GM12878 (cell line): Measurements from ENCODE around the gene FBXL5. TPM values are rescaled to one million over a fixed set of nuclear protein-coding genes. Genes with fewer than 3 reads are reported as not detected.

Experiments used
- ATAC-seq: fragments of 200-7000 bp; cut with Tn5 transposase; 3 replicates; pipeline ENCODE4 v1.9.1; 2020; ENCODE audit warnings: mild to moderate bottlenecking, moderate library complexity
- BruUV-seq: library from RNA; stranded (reverse); fragments of 400-500 nt; replicated peaks from 2 replicates; lab custom pipeline; 2021; lab: Mats Ljungman, UMichigan
- CTCF ChIA-PET: fragments of 300-600 bp; sonication (Branson Sonifier 250); formaldehyde crosslinking; extraction: SDS; loops from one replicate; lab custom pipeline; 2021; ENCODE audit warnings: inconsistent platforms; lab: Yijun Ruan, JAX
- POLR2A ChIA-PET: fragments of 350-600 bp; formaldehyde crosslinking; extraction: SDS; loops from one replicate; lab custom pipeline; 2021; ENCODE audit warnings: inconsistent platforms; lab: Charles Lee
- RAD21 ChIA-PET: fragments of 300-600 bp; sonication (Branson Sonifier 250); formaldehyde crosslinking; loops from one replicate; lab custom pipeline; 2023; ENCODE audit warnings: antibody characterized with exemption; ENCODE audit not compliant: unreplicated experiment; lab: Charles Lee
- SMC1A ChIA-PET: fragments of 300-600 bp; sonication (Branson Sonifier 250); formaldehyde crosslinking; loops from one replicate; lab custom pipeline; 2023; ENCODE audit not compliant: unreplicated experiment, uncharacterized antibody; lab: Charles Lee
- DNase-seq: peaks from one replicate; pipeline ENCODE4 v3.0.0-alpha.2; 2011; ENCODE audit warnings: low read depth, low spot score
- FAIRE-seq: peaks from 3 replicates; lab custom pipeline; 2011; peaks lifted over from hg19 to GRCh38; lab: Jason Lieb, UNC
- H2AFZ ChIP-seq: 2 replicates; pipeline ENCODE4 v1.6.0; 2011; ENCODE audit warnings: low read depth, low read length, control low read depth; ENCODE audit not compliant: control insufficient read depth
- H3K27ac ChIP-seq: 2 replicates; pipeline ENCODE4 v1.5.1; 2011; ENCODE audit warnings: control low read depth; ENCODE audit not compliant: control insufficient read depth, insufficient read depth
- H3K27me3 ChIP-seq, 2 experiments: replicated peaks in 1 of 2; 2 replicates each; pipeline versions ENCODE4 v1.6.0 to v1.6.1; 2011; ENCODE audit warnings: low read length in 1 of 2; ENCODE audit not compliant: control insufficient read depth in 2 of 2, insufficient read depth in 2 of 2
- H3K36me3 ChIP-seq, 2 experiments: 2 replicates each; pipeline ENCODE4 v1.5.1; 2011; ENCODE audit warnings: low read length in 1 of 2; ENCODE audit not compliant: control insufficient read depth in 2 of 2, insufficient read depth in 2 of 2
- H3K4me1 ChIP-seq: 2 replicates; pipeline ENCODE4 v1.6.1; 2011; ENCODE audit warnings: mild to moderate bottlenecking, low read length, moderate library complexity, mixed read lengths; ENCODE audit not compliant: control insufficient read depth, insufficient read depth
- H3K4me2 ChIP-seq: 2 replicates; pipeline ENCODE4 v1.6.0; 2011; ENCODE audit warnings: control low read depth; ENCODE audit not compliant: control insufficient read depth, insufficient read depth
- H3K4me3 ChIP-seq: fragments of 200-600 bp; sonication (generic); 2 replicates; pipeline ENCODE4 v1.5.1; 2016
- H3K79me2 ChIP-seq: 2 replicates; pipeline ENCODE4 v1.6.0; 2011; ENCODE audit warnings: low read length; ENCODE audit not compliant: control insufficient read depth, insufficient read depth
- H3K9ac ChIP-seq: 2 replicates; pipeline ENCODE4 v1.8.0; 2011; ENCODE audit warnings: low read length, control low read depth, mixed read lengths; ENCODE audit not compliant: control insufficient read depth, insufficient read depth
- H3K9me3 ChIP-seq: replicated peaks from 3 replicates; pipeline ENCODE4 v1.5.1; 2011; ENCODE audit warnings: mild to moderate bottlenecking, low read length; ENCODE audit not compliant: control insufficient read depth, insufficient read depth
- H4K20me1 ChIP-seq: 2 replicates; pipeline ENCODE4 v1.6.0; 2011; ENCODE audit not compliant: control insufficient read depth, insufficient read depth
- NBN ChIP-seq: fragments of 450-650 bp; IDR thresholded peaks from 2 replicates; pipeline ENCODE4 v1.6.1; 2016
- NRF1 ChIP-seq: conservative IDR thresholded peaks from 2 replicates; pipeline ENCODE4 v1.6.1; 2011; ENCODE audit warnings: mild to moderate bottlenecking, low read depth, low read length, improper control_type of control experiment
- SRF ChIP-seq, 2 experiments: IDR thresholded peaks; 2 replicates each; pipeline ENCODE4 v1.6.1; 2011; ENCODE audit warnings: low read depth in 2 of 2, low read length in 2 of 2, mild to moderate bottlenecking in 1 of 2, moderate library complexity in 1 of 2
- TCF7 ChIP-seq: IDR thresholded peaks from 2 replicates; pipeline ENCODE4 v1.6.1; 2014; ENCODE audit warnings: antibody characterized with exemption, borderline replicate concordance
- YY1 ChIP-seq: IDR thresholded peaks from 2 replicates; pipeline ENCODE4 v1.6.1; 2011; ENCODE audit warnings: low read depth, mild to moderate bottlenecking, low read length
- WGBS: methylation state at CpG from one replicate; pipeline ENCODE4 v1.1.6; 2016; ENCODE audit warnings: low lambda C conversion rate; ENCODE audit not compliant: insufficient replicate concordance, insufficient coverage; ENCODE audit errors: missing lambda C conversion rate; 5-methylcytosine and 5-hydroxymethylcytosine counted together
- in situ Hi-C: fragments of 300-500 bp; cut with MboI; formaldehyde crosslinking; loops from 9 replicates; pipeline ENCODE4 v1.14.3; 2018; ENCODE audit warnings: mixed read lengths
- intact Hi-C: fragments of 100-400 bp; cut with micrococcal nuclease; formaldehyde crosslinking; loops from one replicate; pipeline ENCODE4 v1.14.2; 2022; ENCODE audit not compliant: unreplicated experiment
- polyA plus RNA-seq, 11 experiments: library from polyadenylated mRNA; depleted of rRNA in 4 of 11; unstranded in 6 of 11; stranded (reverse) in 5 of 11; fragments of >200 nt; fragmentation: Nextera tagmentation in 4 of 11; fragmentation: Illumina TruSeq in 1 of 11; extraction: Ambion mirVana in 4 of 11; extraction: Trizol in 1 of 11; gene quantifications; 1 replicate in 1 of 11; 2 replicates in 10 of 11; pipeline versions ENCODE4 v1.2.1 to v1.2.3, GENCODE V29; 2011 to 2016; ENCODE audit warnings: inconsistent platforms in 2 of 11, missing spikeins in 2 of 11, low read depth in 1 of 11
- total RNA-seq, 4 experiments: library from RNA; depleted of rRNA in 3 of 4; stranded (reverse); fragments of >200 nt in 3 of 4; fragmentation: Illumina TruSeq in 1 of 4; extraction: Trizol in 1 of 4; gene quantifications; 2 replicates each; pipeline versions ENCODE4 v1.2.1 to v1.2.3, GENCODE V29; 2013 to 2021
- TF ChIP-seq, protein P1 (sequence below): fragments of 450-650 bp; formaldehyde crosslinking; IDR thresholded peaks from 2 replicates; pipeline ENCODE4 v1.4.0; 2020; ENCODE audit warnings: mild to moderate bottlenecking, moderate library complexity
- TF ChIP-seq, protein P2 (sequence below): fragments of 450-650 bp; IDR thresholded peaks from 2 replicates; pipeline ENCODE4 v1.6.1; 2017; ENCODE audit warnings: mild to moderate bottlenecking

The FBXL5 gene
- total and polyA plus RNA-seq, 10 of the 15 experiments (the other 5 are each of a cell fraction or from before 2014, with no cell fraction given) = 10.1 to 46.2 (median 32.7) TPM

DNA sequence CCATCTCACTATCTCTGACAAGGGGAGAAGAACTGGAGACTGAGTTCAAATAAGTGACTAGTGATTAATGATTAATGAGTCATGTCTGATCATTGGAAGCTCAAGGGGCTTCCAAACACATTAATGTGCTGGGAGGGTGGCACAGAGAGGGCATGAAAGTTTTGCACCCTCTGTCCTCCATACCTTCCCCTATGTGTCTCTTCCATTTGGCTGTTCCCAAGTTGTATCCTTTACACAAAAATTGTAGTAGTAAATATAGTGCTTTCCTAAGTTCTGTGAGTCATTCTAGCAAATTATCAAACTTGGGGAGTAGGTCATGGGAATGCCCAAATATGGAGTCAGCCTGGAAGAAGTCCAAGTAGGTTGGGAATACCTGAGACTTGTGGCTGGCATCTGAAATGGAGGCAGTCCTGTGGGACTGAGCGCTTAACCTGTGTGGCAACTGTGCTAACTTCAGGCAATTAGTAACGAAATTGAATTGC, 22.4 kb upstream of the FBXL5 start (continued):
- peak; percentile 13 to 70; a peak in 2 of 4 replicates for TF ChIP-seq SRF (IDR thresholded peaks at IDR 0.05; ENCODE audit: low read depth in 2 of 2, low read length in 2 of 2)
- TF ChIP-seq YY1 = no peak
- no peak for TF ChIP-seq TCF7
- TF ChIP-seq NRF1 = no peak
- TF ChIP-seq, protein P1, sequence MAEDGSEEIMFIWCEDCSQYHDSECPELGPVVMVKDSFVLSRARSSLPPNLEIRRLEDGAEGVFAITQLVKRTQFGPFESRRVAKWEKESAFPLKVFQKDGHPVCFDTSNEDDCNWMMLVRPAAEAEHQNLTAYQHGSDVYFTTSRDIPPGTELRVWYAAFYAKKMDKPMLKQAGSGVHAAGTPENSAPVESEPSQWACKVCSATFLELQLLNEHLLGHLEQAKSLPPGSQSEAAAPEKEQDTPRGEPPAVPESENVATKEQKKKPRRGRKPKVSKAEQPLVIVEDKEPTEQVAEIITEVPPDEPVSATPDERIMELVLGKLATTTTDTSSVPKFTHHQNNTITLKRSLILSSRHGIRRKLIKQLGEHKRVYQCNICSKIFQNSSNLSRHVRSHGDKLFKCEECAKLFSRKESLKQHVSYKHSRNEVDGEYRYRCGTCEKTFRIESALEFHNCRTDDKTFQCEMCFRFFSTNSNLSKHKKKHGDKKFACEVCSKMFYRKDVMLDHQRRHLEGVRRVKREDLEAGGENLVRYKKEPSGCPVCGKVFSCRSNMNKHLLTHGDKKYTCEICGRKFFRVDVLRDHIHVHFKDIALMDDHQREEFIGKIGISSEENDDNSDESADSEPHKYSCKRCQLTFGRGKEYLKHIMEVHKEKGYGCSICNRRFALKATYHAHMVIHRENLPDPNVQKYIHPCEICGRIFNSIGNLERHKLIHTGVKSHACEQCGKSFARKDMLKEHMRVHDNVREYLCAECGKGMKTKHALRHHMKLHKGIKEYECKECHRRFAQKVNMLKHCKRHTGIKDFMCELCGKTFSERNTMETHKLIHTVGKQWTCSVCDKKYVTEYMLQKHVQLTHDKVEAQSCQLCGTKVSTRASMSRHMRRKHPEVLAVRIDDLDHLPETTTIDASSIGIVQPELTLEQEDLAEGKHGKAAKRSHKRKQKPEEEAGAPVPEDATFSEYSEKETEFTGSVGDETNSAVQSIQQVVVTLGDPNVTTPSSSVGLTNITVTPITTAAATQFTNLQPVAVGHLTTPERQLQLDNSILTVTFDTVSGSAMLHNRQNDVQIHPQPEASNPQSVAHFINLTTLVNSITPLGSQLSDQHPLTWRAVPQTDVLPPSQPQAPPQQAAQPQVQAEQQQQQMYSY (CRISPR knock-in tag) = no peak

DNA sequence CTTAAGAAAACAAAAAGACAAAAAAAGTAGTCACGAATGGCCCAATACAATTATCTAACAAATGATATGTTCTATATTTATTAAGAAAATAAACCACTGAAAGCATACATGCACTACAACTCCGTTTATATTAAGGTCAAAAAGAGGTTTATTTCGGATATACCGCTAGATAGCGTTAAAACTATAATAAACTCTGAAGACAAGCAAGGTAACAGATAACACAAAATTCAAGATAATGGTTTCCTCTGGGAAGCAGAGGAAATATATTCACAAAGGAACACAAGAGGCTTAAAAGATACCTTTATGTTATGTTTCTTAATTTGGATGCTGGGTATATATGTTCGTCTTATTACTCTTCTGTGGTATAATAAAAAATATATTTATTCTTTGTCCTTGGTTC, 21.7 kb upstream of the FBXL5 start:
- FAIRE-seq (no peak), DNase-seq (no peak), ATAC-seq (no peak)
- intact Hi-C loops (no loop called here), in situ Hi-C loops (no loop called here)
- Histone ChIP-seq H3K27ac (no peak overlapping the region), H3K27me3 (no peaks in the 10 kb centered on the region), H3K4me2 (peak overlapping the region; percentile 21; the same call in 1 of the 2 replicates), H3K4me1 (peaks cover 4% of the 10 kb centered on the region; the same call in 1 of the 2 replicates), H3K36me3 (no peaks in the 10 kb centered on the region), H3K79me2 (peaks cover 80% of the 10 kb centered on the region), H3K9me3 (no peaks in the 10 kb centered on the region), H3K4me3 (no peak overlapping the region; the same call in 1 of the 2 replicates), H4K20me1 (no peaks in the 10 kb centered on the region), H3K9ac (no peak overlapping the region), H2AFZ (no peak overlapping the region)
- POLR2A ChIA-PET = interaction anchor here (0.6 to 3.4 kb wide), 3 partner anchors 22 to 52 kb away, joined by 3 to 15 read pairs (median 3); partner anchors contain the start of gene FBXL5
- CTCF ChIA-PET = interaction anchor here (1.0 to 3.1 kb wide), 4 partner anchors 20 to 529 kb away, joined by 3 to 20 read pairs (median 8); no protein-coding TSS in a partner anchor
- WGBS = 93% methylated on average over 6 of the region's 6 CpGs
- RAD21 ChIA-PET = interaction anchor here (0.6 to 2.8 kb wide), 3 partner anchors 19 to 551 kb away, joined by 3 to 15 read pairs (median 3); no protein-coding TSS in a partner anchor
- SMC1A ChIA-PET = interaction anchor here (1.0 to 2.4 kb wide), 2 partner anchors 23 to 39 kb away, joined by 3 to 13 read pairs; no protein-coding TSS in a partner anchor
- BruUV-seq = no TSS peak
- TF ChIP-seq, protein P2, sequence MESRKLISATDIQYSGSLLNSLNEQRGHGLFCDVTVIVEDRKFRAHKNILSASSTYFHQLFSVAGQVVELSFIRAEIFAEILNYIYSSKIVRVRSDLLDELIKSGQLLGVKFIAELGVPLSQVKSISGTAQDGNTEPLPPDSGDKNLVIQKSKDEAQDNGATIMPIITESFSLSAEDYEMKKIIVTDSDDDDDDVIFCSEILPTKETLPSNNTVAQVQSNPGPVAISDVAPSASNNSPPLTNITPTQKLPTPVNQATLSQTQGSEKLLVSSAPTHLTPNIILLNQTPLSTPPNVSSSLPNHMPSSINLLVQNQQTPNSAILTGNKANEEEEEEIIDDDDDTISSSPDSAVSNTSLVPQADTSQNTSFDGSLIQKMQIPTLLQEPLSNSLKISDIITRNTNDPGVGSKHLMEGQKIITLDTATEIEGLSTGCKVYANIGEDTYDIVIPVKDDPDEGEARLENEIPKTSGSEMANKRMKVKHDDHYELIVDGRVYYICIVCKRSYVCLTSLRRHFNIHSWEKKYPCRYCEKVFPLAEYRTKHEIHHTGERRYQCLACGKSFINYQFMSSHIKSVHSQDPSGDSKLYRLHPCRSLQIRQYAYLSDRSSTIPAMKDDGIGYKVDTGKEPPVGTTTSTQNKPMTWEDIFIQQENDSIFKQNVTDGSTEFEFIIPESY = peak; percentile 96
- no peak for TF ChIP-seq NBN
